Fibroblast of gingiva (primary cell): ENCODE data around the gene KRT73.
"Not testable (repeated sequence)": the region's sequence is repeated elsewhere in the genome, so short reads cannot be mapped to it uniquely, and the experiment has no call there.

Source experiments
- DNase-seq: peaks from one replicate; pipeline ENCODE4 v3.0.0-alpha.2; 2011; ENCODE audit warnings: low read depth

KRT73 gene

DNA sequence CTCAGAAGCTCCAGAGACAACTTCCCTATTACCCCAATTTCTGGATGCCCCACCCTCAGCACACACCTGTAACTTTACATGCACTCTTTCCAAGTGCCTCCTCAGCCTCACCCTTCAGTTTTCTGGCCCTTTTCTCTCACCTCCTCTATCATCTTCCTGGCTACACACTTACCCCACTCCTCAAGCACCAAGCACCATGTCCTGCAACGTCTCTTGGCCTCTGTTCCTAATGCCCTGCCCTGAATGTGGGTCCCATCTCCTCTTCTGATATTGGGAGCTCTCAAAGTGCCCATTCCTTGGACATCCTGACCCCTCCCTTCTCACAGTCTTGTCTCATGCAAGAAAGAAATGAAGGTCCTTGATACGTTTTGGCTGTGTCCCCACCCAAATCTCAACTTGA lies 18.3 kb downstream of the KRT73 start:
- DNase-seq = no peak

DNA sequence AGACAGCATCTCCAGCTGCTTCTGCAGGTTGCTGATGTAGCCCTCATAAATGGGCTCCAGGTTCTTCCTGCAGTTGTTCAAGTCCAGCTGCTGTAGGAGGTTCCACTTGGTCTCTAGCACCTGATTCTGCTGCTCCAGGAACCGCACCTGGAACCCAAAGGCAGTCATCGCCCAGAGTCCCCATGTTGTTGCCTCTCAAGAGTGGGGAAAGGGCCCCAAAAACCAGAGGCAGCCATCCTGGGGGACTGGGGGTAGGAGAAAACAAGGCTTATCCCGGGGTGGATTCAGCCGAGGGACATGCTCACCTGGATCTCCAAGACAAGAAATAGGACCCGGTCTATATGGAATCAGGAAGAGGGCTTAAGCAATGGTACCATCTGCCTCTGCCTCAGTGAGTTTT lies 19.4 kb downstream of the KRT73 start:
- DNase-seq = no peak

DNA sequence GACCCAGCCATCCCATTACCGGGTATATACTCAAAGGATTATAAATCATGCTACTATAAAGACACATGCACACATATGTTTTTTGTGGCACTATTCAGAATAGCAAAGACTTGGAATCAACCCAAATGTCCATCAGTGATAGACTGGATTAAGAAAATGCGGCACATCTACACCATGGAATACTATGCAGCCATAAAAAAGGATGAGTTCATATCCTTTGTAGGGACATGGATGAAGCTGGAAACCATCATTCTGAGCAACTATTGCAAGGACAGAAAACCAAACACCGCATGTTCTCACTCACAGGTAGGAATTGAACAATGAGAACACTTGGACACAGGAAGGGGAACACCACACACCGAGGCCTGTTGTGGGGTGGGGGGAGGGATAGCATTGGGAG lies 24.1 kb downstream of the KRT73 start:
- not testable (repeated sequence) for DNase-seq

DNA sequence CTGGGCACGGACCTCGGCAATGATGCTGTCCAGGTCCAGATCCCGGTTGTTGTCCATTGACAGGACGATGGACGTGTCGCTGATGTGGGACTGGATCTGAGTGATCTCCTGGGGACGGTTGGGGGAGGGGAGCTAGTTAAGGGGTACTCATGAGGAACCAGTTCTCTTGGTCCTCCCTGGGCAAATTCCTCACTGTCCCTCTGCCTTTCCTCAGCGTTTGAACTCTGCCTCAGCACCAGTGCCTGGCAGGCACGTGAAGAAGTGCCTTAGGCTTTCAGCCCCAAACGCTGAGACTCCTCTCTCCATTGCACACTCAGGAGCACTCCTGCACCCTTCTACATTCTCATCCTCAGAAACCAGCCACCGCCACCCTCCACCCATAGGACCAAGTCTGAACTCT lies 26.8 kb downstream of the KRT73 start:
- no peak for DNase-seq

DNA sequence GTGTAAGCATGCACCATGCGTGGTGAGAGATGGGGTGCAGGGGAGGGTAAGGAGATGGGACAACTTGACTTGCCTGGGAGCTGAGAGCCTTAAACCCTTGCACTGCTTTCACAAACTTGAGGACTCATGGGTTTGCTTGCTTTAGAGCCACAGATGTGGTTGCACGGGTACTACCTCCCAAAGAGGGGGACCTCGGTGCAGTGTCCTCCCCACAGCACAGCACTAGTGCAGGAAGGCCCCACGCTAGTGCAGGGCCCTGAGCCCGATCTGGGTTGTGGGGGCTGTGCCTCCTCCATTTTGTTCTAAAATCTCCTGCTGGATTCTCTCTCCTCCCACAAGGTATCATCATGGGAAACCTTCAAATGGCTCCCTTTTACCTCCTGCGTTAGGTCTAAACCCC lies 28.3 kb downstream of the KRT73 start:
- no peak for DNase-seq

DNA sequence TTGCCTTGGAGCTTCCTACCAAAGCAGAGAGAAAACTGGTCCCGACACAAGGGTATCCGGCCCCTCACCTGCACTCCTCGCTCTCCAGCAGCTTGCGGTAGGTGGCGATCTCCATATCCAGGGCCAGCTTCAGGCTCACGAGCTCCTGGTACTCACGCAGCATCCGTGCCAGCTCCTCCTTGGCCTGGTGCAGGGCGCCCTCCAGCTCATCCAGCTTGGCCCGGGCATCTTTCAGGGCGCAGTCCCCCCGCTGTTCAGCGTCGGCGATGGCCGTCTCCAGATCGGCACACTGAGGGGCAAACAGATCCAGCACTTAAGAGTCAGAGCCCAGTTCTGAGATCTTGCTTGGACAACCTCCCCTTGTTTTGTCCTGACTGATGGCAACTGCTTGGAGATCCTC lies 30.8 kb downstream of the KRT73 start:
- DNase-seq = no peak

DNA sequence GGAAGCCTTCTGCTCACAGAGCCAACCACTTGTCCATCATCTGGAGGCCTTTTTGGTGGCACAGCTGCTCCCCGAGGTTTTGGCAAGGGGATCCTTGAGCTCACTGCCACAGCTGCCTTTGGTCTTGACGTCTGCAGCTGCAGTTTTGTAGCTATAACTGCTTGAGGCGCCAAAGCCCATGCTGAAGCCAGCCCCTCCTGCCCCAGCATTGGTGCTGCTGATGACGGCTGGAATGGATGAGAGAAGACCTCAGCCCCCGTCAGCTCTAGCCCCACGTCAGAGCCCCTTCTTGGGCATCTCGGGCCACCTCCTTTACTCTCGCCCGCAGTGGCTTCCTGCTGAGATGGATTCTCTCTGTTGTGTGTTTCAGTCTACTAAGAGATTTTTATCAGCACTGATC lies 32.4 kb downstream of the KRT73 start:
- no peak for DNase-seq

DNA sequence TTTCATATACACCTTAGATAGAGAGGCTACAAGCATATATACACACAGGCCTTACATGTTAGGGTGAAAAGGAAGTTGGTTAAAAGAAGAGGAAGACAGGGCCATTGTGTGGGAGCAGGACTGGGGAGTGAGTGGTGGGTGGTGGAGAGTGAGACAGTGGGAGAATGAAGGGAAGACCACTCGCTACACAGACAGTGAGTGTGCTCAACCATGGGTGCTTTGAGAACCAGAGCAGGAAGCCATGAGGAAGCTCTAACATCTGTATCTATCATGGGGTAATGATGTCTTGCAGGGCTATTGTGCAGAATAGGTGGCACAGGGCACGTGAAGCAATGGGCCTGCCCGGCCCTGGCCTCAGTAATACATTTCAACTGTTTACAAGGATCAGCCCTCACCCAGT lies 33.3 kb downstream of the KRT73 start:
- DNase-seq = no peak

DNA sequence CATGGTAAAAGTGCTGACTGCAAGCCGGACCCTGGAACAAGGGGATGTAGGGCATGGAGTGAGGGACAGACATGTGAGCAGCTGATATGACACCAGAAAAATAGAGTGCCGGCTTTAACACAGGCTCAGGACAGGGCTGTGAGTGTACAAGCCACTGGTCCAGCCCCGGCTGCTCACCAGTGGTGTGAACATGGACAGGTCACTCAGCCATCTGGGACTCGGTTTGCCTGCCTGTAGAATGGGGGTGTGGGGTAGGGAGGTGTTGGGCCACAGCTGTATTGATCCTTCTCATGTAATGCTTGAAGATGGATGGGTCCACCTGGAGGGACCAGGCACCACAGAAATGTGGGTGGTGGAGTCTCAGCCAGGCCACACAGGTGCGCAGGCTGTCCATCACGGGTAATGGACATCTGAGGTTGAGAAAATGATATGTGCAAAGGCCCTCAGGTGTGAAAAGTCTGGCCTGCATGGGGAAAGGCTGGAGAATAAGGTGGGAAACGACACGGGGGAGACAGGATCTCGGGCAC lies 34.1 kb downstream of the KRT73 start:
- no peak for DNase-seq

DNA sequence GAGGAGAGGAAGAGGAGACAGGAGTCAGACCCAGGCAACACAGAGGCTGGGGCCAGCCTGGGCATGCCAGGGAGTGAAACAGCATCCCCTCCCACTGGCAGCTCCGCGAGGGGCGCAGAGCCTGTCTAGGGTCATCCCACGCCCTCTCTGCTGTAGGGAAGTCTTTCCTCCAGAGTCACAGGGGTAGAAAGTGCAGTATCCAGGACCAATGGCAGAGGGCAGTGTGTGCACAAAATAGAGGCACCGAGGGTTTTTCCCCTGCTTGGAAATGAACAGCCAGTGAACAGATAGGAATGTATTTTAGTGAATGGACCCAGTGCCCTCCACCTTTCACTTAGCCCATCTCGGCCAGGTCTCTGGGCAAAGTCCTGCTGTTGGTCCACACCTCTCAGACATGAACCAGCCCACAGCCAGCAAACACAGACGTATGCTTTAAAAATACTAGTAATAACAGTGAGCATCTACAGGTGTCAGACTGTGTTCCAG lies 35.3 kb downstream of the KRT73 start:
- no peak for DNase-seq

DNA sequence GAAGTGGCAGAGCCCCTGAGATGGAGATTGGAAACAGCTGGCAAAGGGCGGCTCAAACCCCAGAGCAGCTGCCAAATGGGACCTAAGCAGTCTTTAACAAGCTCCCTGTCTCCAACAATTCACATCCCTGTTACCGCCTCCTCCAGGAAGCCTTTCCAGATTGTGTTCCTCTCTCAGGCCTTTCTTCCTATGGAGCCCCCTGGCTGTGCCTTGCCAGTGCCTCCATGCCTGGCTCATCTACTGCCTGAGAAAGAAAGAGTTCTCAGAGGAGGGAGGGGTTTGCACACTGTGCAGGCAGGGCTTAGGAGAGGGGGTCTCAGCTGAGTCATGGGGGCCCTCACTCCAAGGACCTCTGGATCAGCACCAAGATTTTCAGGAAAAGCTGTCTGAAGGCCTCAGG lies 35.9 kb downstream of the KRT73 start:
- no peak for DNase-seq

DNA sequence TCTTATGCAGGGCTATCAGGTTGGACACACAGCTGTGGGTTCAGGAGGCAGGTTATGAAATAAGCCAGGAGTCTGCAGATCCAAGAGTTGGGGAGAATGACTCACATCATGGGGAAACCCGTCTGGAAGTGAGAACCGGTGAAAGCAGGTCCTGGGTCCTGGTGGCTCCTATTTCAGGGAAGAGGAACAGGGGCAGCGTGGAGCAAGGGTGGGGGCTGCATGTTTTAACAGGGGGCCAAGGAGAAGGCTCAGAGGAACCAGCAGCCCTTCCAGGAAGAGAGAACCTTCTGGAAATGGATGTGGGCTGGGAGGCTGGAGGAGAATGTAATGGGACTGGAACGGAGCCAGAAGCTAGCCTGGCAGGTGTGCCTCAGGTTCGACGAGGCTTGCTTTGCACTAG lies 36.9 kb downstream of the KRT73 start:
- no peak for DNase-seq

DNA sequence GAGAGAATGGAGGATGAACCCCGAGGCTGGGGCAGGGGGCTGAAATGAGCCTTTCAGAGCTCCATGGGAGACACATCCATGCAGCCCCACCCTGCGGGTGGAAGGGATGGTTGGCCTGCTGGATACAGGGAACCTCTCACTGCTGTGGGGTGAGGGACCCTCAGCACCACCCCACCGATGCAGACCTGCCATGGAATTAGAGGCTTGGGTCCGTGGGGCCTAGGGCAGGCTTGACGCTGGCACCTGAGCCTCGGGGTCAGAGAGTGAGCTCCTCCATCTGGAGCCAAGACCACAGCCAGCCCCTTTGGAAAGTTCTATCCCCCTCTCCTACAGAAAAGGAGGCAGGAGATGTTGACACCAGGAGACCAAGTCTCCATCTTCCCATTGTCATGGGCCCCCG lies 37.3 kb downstream of the KRT73 start:
- DNase-seq = no peak

DNA sequence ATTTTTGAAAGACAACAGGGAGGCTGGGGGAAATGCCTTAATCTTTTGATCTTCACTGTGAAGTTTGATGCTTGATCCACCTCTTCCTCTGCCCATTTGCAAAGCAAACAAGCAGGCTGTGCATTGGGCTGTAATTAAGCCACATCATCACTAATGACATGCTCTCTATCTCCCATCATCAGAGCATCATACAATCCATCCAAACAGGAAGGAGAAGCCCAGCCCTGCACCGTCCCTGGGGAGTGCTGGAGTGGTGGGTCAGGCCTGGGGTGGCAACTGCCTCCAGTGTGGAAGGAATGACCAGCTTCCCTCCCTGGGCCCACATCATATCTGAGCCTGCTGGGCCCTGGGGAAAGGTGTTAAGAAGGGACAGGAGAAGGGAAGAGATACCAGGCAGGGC lies 37.9 kb downstream of the KRT73 start:
- no peak for DNase-seq

DNA sequence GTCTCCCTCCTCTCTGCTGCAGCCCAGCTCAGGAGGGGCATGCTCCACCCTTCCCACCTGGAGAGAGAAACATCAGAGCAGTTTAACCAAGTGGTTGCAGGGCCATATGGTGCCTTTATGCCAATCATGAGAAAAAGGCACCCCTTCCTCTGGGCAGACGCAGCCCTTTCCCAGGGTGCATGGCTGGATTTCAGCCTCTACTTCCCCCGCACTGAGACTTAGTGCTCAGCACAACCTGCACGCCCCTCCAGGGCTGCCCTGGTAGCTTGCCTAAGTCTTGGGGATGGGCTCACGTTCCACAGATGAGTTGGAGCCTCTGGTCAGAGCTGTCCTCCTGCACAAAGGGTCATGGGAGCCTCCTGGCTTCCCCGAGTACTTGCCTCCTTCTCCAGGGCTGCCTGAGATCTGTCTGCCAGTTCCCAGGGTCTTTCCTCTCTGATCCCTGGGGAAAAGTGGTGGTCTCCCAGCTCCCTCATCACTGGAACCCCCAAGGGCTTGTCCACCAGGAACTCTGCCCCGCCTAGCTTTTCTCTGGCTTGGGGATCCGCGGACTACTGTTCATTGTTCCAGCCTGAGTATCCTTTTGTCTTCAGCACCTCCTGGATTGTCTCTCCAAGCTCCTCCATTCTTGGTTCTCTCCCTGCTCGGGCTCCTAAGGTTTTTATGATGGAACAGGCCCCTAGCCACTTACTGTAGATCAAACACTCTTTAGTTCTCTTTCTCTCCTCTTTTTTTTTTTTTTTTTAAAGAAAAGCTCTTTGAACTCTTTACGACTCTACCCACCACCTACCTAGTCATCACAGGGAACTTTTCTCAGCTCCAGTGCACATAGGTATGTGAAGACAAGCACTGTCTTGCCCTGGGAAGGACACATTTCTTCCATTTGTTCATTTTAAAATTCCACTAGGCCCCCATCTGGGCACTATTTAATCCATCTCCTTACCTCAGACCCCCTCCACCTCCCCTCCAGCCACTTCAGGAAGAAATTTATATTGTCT lies 38.6 kb downstream of the KRT73 start:
- DNase-seq = no peak

DNA sequence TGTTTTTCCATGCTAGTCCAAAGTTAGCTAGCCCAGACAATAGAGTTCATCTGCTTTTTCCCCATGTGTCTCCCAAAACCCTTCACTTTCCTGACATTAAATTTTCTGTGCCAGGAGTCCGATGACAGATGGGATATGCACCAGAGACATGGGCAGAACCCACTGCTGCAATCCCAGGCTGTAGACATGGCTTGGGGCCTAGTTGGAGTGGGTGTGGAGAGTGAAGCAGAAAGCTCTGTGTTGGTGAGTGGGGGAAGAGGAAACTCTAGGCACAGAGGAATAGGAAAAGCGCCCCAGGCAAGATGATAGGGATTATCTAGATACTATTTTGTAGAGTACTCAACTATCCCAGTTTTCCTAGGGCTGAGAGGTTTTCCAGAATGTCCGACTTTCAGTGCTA lies 39.9 kb downstream of the KRT73 start:
- DNase-seq = no peak

DNA sequence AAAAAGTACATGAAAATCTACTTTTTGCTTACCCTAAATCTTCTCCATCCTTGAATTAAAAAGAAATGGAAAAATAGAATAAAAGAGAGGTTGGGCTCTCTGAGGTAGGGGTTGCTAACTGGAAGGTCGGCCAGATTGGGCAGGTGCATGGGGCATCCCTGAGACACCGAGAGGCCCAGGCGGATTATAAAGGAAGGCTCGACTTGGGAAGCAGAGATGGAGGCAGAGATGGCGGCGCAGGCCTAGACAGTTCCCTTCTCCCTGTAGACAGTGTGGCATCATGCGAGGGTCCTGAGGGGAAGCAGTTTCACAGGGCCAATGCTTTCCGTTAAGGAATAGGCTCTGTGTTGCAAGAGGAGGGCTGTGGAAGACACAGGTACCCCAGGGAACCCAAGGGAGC lies 41.0 kb downstream of the KRT73 start:
- no peak for DNase-seq

DNA sequence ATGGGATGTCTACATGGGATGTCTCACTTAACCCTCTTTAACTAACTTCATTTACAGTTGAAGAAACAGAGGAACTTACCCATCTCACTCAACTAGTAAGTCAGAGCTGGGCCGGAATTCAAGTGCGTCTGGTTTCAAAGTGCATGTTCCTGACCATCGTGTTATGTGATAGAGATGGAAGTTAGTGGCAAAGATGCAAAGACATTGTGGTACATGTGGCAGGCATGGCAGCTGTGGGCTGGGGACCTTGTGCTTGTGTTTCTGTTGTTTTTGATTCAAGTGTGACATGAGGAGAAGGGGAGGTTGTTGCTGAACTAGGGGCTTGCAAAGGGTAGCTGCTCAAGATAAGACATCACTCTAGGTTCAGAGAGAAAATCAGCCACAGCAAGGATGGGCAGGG lies 42.4 kb downstream of the KRT73 start:
- no peak for DNase-seq

DNA sequence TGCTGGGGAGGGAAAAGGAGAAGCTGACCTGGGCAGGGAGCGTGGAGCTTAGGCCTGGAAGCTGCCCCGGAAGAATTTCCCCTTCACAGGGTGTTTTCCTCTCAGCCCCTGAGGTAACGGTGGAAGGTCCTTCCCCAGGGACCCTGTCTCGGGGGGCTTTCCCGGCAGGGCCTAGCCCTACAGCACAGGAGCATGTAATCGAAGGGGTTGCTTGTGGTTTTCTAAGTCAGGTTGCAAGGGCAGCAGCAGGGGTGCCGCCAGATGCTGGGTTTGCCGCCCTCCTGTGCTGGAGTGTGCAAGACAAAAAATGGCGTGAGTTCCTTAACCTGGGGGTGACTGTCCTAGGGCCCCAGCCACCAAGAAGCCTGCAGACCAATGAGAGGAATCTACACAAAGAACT lies 43.1 kb downstream of the KRT73 start:
- DNase-seq = no peak

DNA sequence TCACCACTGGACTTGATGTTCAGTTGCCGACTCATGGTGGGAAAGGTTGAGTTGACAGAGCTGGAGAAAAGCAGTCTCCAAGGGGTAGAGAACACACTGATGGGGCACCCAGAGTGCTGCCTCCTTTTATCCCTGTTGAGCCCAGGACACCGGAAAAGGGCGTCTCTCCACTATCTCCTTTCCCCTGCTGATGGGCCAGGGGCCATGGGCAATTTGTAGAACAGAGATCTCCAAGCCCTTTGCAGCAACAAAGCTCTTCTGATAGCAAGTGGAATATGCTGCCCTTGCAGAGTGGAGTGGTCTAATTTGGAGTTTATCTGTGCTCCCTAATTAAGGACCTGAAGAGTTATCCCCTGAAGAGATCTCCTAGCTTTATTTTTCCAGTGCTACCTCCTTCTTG lies 44.6 kb downstream of the KRT73 start, which contains the start of gene KRT74:
Gene KRT74 (minus strand): TSS at position 101 of the 400 bp plus-strand sequence. CDS start 66 bp downstream, at position 35.
- DNase-seq = no peak

DNA sequence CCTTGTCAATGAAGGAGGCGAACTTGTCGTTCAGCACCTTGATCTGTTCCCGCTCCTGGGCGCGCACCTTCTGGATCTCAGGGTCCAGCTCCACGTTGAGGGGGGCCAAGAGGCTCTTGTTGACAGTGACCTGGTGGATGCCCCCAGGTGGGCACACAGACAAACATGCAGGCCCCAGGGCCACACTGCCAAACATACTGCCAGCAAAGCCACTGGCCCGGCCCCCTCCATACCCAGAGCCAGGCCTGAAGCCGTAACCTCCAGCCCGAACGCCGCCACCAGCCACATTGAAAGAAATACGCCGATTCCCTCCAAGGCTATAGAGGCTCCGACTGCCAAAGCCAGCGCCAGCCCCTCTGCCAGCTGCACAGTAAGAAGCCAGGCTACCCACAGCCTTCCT lies 45.1 kb downstream of the KRT73 start:
- DNase-seq = no peak

DNA sequence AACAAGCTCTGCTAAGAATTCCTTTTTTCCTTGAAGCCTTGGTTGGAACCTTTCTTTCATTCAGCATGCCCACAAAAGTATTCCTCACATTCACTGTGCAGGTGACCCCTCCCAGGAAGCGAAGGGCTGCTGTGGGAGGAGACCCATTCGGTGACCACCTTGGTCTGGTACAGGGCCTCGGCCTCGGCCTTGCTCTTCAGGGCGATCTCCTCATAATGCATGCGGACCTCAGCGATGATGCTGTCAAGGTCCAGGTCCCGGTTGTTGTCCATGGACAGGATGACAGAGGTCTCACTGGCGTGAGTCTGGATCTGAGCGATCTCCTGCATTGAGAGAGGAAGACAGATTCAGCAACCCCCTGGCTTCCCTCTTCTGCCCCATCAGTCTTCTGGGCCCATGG lies 47.8 kb downstream of the KRT73 start:
- DNase-seq = no peak

DNA sequence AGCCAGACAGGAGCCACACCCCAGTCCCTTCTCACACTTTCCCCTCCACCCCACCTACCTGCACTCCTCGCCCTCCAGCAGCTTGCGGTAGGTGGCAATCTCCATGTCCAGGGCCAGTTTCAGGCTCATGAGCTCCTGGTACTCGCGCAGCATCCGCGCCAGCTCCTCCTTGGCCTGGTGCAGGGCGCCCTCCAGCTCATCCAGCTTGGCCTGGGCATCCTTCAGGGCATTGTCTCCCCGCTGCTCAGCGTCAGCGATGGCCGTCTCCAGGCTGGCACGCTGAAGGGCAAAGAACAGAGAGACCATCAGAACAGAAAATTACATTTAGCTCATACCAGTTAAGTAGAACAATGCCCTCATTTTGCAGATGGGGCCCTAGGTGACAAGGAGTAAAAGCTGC lies 50.2 kb downstream of the KRT73 start:
- no peak for DNase-seq

DNA sequence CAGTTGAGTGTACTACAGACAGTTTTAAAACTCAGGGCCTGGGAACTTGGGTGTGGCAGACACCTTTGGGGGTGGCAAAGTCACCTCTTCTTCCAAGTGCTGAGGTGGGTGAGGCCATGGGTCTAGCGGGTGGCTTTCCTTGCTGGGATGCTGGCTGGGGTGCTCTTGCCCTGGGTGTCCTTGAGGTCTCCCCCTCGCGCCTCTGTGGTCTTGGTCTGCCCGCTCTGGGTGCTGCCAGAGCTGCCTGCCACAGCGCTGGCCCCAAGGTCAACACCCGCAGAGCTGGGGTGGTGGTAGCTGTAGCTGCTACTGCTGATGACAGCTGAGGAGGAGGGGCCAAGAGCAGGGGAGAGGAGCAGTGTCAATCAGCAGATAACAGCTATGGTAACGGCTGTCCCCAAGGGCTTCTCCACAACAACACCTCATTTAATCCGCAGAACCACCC lies 51.5 kb downstream of the KRT73 start:
- no peak for DNase-seq
